ENCODE data around the gene CTDSP2.

DNA sequence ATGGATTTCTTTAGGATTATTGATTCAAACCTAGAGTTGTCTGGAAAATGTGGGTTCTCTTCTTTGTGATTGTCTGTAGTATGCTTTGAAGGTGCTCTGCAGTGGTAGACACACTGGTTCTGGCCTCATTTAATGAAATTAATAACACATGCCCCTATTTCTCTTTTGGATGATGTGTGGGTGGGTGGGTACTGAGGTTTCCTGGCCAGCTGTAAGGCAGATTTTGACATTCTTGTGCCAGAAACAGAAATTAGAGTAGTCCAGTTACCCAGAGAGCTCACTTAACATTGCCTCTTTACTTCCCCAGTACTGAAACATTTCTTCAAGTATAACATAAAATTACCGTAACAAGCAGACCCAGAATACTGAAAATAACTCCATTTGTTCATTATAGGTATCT, 49.5 kb downstream of the CTDSP2 start:
- no peak for TF ChIP-seq EZH2 (IDR thresholded peaks at IDR 0.05; ENCODE audit: borderline replicate concordance, low read depth, low read length, severe bottlenecking)
- TF ChIP-seq, protein P1, sequence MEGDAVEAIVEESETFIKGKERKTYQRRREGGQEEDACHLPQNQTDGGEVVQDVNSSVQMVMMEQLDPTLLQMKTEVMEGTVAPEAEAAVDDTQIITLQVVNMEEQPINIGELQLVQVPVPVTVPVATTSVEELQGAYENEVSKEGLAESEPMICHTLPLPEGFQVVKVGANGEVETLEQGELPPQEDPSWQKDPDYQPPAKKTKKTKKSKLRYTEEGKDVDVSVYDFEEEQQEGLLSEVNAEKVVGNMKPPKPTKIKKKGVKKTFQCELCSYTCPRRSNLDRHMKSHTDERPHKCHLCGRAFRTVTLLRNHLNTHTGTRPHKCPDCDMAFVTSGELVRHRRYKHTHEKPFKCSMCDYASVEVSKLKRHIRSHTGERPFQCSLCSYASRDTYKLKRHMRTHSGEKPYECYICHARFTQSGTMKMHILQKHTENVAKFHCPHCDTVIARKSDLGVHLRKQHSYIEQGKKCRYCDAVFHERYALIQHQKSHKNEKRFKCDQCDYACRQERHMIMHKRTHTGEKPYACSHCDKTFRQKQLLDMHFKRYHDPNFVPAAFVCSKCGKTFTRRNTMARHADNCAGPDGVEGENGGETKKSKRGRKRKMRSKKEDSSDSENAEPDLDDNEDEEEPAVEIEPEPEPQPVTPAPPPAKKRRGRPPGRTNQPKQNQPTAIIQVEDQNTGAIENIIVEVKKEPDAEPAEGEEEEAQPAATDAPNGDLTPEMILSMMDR (IDR thresholded peaks at IDR 0.05; ENCODE audit: extremely low read depth in 1 of 2, insufficient read depth in 1 of 2, low read depth in 1 of 2, low read length in 2 of 2) = no peak
- TF ChIP-seq POLR2A (IDR thresholded peaks at IDR 0.05; ENCODE audit: low read depth, low read length) = no peak
- no peak for TF ChIP-seq POLR2AphosphoS5 (IDR thresholded peaks at IDR 0.05; ENCODE audit: insufficient read depth, low read depth, low read length)
- TF ChIP-seq FOS (IDR thresholded peaks at IDR 0.05; ENCODE audit: borderline replicate concordance, insufficient read depth, low read length) = no peak
- TF ChIP-seq, protein P2, sequence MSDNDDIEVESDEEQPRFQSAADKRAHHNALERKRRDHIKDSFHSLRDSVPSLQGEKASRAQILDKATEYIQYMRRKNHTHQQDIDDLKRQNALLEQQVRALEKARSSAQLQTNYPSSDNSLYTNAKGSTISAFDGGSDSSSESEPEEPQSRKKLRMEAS (IDR thresholded peaks at IDR 0.05; ENCODE audit: insufficient read depth, insufficient read length) = no peak
